Muscle layer of duodenum (tissue), 2 donors: ENCODE measurements around the gene RAP1GAP.

Experiments used
- H3K27ac ChIP-seq: one replicate; pipeline ENCODE4 v1.7.0; 2013; ENCODE audit warnings: mild to moderate bottlenecking, low read length
- H3K27me3 ChIP-seq: one replicate; pipeline ENCODE4 v1.7.0; 2013; ENCODE audit warnings: low read depth, mild to moderate bottlenecking, control low read depth, low read length
- H3K36me3 ChIP-seq, 2 donors: one replicate each; pipeline ENCODE4 v1.7.0; 2013; ENCODE audit warnings: low read length in 2 of 2, control low read depth in 1 of 2, mild to moderate bottlenecking in 1 of 2; ENCODE audit not compliant: insufficient read depth in 2 of 2, control insufficient read depth in 1 of 2
- H3K4me1 ChIP-seq, 2 donors: one replicate each; pipeline ENCODE4 v1.7.0; 2013; ENCODE audit warnings: low read length in 2 of 2, mild to moderate bottlenecking in 2 of 2, control low read depth in 1 of 2, moderate library complexity in 1 of 2; ENCODE audit not compliant: insufficient read depth in 2 of 2, control insufficient read depth in 1 of 2
- H3K4me3 ChIP-seq, 2 donors: one replicate each; pipeline ENCODE4 v1.7.0; 2013; ENCODE audit warnings: low read length in 2 of 2, low read depth in 1 of 2, mild to moderate bottlenecking in 1 of 2
- H3K9me3 ChIP-seq, 2 donors: one replicate each; pipeline ENCODE4 v1.7.0; 2013; ENCODE audit warnings: low read length in 2 of 2, control low read depth in 1 of 2, mild to moderate bottlenecking in 1 of 2; ENCODE audit not compliant: control insufficient read depth in 1 of 2
- donor health status: healthy.

RAP1GAP gene

DNA sequence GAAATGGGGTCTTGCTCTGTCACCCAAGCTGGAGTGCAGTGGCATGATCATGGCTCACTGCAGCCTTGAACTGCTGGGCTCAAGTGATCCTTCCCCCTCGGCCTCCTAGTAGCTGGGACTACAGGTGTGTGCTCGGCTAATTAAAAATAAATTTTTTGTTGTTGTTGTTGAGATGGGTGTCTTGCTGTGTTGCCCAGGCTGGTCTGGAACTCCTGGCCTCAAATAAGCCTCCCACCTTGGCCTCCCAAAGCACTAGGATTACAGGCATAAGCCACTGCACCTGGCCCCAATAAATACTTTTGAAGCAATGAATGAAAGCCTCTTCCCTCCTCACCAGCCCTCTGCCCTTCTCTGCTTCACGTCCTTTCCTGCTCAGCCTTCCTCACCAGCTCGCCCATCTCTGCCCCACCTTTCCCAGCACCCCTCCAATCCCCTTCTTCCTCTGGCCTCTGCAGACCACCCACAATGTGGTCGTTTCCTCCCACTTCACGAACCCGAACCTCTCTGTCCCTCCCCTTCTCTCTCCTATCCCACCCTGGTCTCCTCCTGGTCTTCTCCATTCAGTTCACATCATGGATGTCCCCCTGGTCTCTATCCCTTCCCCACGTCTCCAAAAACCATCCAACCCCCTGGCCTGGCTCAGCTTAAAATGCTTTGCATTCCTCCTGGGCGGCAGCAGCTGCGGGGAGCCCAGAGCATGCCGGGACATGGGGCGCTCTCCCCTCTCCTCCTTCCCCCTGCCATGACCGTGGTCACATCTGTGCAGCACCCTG is 38.4 kb downstream of the RAP1GAP start:
- no peaks in the 10 kb centered on the region for H3K27me3 ChIP-seq
- no peak overlapping the region for H3K4me3 ChIP-seq
- no peaks in the 10 kb centered on the region for H3K4me1 ChIP-seq
- no peaks in the 10 kb centered on the region for H3K9me3 ChIP-seq
- no peaks in the 10 kb centered on the region for H3K36me3 ChIP-seq
- H3K27ac ChIP-seq, result no peak overlapping the region

DNA sequence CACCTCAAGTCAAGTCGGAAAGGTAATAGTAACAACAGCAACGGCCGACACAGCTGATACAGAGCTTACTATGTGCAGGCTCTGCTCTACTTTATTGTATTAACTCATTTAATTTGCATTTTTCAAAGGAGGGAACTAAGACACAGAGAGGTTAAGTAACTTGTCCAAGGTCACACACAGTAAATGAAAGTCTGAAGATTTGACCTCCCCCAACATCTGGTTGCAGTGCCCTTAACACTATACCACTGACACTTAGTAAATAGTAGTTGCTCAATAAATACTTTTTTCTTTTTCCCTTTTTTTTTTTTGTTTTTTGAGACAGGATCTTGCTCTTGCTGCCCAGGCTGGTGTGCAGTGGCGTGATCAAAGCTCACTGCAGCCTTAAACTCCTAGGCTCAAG is 39.2 kb downstream of the RAP1GAP start:
- Histone ChIP-seq H3K4me1 (no peaks in the 10 kb centered on the region), H3K4me3 (no peak overlapping the region), H3K27ac (no peak overlapping the region), H3K36me3 (no peaks in the 10 kb centered on the region), H3K27me3 (no peaks in the 10 kb centered on the region), H3K9me3 (no peaks in the 10 kb centered on the region)

DNA sequence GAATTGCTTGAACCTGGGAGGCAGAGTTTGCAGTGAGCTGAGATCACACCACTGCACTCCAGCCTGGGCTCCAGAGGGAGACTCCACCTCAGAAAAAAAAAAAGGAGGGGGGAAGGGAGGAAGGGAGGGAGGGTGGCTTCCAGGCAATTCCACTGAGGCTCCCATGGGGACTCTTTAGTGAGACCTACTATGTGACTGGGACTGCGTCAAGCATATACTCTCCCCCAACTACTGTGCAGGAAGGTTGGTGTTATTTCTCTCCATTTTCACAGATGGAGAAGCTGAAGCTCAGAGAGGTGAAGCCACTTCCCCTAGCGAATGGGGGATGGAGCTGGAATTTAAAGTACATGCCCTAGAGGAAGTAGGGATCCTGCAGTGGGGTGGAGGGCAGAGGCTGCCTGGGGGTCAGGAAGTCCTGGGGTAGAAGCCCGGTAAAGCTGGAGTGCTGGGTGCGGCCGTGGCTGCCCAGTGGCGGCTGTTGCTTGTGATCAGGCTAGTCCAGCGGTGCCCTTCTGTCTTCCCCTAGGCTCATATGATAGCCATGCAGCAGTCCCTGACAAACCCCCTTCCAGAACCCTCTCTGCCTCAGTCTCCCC is 40.3 kb downstream of the RAP1GAP start:
- H3K36me3 ChIP-seq, result no peaks in the 10 kb centered on the region
- no peaks in the 10 kb centered on the region for H3K27me3 ChIP-seq
- no peaks in the 10 kb centered on the region for H3K4me1 ChIP-seq

DNA sequence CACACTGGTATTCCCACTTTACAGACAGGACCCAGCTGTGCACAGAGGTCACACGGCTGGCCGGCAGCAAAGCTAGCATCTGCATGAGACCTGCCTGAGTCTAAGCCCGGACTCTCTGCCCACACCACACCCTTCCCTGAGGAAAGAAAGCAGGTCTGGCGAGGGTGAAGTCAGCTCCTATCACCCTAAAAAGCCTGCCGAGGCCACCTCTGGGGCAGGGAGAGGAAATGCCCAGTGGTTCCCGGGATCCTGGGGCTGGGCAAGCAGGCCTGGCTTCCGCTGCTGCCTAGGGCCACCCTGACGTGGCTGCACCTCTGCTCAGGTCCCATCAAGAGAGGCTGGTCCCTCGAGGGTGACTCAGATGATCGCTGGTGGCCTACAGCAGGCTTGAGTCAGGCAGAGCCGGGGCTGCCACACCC is 42.2 kb downstream of the RAP1GAP start:
- H3K4me3 ChIP-seq, result no peak overlapping the region
- no peak overlapping the region for H3K27ac ChIP-seq
- no peaks in the 10 kb centered on the region for H3K36me3 ChIP-seq
- H3K9me3 ChIP-seq, result no peaks in the 10 kb centered on the region
- no peaks in the 10 kb centered on the region for H3K27me3 ChIP-seq
- H3K4me1 ChIP-seq, result peaks cover 0 to 3% of the 10 kb centered on the region in 2 donors

More for the DNA sequence above, 40.3 kb downstream of the RAP1GAP start:
- Histone ChIP-seq H3K9me3 (no peaks in the 10 kb centered on the region), H3K4me3 (no peak overlapping the region), H3K27ac (no peak overlapping the region)

DNA sequence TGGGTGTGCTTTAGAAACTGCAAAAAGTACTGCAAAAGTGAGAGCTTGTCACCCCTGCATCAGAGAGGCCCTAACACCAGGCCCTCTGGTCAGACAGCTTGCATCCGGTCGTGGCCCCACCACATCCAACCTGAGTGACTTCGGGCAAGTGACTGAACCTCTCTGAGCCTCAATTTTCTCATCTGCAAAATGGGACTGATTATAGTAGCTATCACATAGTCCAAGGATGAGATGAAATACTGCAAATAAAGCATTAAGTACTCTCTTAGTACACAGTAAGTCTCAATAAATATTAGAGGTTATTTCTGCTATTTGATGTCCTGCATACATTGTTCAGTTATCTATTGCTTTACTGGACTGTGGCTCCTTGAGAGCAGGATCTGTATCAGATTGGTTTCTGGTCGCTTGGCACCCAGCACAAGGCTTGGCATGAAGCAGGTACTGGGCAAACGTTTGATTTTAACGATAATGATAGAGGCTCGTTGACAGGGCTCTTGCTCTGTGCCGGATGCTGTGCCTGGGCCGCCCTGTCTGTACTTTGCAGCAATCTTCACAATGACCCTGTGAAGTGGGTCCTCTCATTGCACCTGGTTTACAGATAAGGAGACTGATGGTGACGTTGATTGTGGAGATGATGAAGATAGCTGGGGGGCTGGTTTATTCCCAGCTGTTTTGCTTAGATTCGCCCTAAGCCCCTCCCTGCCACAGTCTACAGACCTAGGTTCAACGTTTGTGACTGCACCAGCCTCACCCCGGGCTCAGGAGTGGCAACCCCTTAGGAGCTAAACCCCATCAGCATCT is 43.6 kb downstream of the RAP1GAP start:
- Histone ChIP-seq H3K27ac (no peak overlapping the region), H3K36me3 (no peaks in the 10 kb centered on the region), H3K27me3 (peaks cover 10% of the 10 kb centered on the region), H3K4me1 (peaks cover 0 to 3% of the 10 kb centered on the region in 2 donors), H3K9me3 (no peaks in the 10 kb centered on the region), H3K4me3 (no peak overlapping the region)

DNA sequence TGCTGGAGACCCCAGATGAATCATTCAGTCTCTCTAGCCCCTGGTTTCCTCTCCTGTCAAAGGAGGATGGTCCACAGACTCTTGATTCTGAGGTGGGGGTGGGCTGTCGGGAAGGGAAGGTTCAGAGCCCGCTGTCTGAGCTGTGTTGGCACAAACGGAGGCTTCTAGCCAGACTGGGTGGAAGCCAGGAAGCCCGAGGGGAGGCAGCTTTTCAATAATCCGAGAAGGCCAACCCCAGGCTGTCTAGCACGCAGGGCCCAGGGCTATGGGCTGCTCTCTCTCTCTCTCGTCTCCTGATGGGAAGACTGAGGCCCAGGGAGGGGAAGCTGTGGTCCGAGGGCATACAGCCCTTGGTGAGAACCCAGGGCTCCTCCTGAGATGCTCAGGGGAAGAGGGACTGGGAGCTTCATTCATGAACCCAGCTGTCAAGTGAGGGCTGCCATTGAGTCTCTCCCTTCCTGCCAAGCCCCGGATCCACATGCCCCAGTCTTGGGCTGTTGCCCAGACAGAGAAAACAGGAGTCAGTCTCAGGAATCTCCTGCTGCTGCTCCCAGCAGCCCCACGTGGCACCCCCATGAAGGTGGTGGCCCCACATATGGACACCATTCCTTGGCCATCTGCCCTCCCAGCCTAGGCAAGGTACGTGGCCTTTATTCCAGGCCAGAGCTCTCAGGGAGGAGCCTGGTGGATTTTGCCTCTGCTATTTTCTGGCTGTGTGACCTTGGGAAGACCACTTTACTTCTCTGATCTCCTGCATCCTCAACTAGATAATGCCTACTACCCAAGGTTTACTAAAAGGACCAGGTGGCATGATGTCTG is 44.4 kb downstream of the RAP1GAP start:
- peaks cover 0 to 3% of the 10 kb centered on the region in 2 donors for H3K4me1 ChIP-seq
- H3K27ac ChIP-seq, result no peak overlapping the region
- no peaks in the 10 kb centered on the region for H3K36me3 ChIP-seq
- H3K9me3 ChIP-seq, result no peaks in the 10 kb centered on the region
- peaks cover 11% of the 10 kb centered on the region for H3K27me3 ChIP-seq
- no peak overlapping the region for H3K4me3 ChIP-seq

DNA sequence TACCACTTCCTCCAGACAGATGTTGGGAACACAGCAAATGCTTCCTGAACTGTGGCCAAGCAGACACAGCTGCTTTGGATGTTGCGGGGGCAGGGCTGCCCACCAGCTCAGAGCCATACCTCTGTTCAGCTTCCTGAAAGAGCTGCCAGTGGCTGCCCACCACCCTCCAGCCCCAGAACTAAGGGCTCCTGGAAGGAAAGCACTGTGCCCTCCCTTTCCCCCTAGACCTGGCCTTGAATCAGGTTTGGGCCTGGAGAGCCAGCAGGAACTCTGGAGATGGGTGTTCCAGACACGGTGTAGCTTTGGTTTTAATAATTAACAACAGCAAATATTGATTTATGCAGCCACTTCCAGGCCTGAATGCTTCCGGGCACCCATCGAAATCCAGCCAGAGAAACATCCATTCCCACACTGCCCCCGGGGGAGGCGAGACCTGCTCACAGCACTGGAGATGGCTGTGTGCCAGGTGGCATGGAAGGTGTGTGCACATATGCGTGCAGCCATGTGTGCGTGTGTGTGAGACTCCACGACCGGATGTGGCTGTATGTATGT is 45.7 kb downstream of the RAP1GAP start:
- Histone ChIP-seq H3K27ac (peak overlapping the region; percentile 43), H3K4me1 (peaks cover 0 to 3% of the 10 kb centered on the region in 2 donors), H3K9me3 (no peaks in the 10 kb centered on the region), H3K27me3 (peaks cover 11% of the 10 kb centered on the region), H3K36me3 (no peaks in the 10 kb centered on the region), H3K4me3 (no peak overlapping the region)

DNA sequence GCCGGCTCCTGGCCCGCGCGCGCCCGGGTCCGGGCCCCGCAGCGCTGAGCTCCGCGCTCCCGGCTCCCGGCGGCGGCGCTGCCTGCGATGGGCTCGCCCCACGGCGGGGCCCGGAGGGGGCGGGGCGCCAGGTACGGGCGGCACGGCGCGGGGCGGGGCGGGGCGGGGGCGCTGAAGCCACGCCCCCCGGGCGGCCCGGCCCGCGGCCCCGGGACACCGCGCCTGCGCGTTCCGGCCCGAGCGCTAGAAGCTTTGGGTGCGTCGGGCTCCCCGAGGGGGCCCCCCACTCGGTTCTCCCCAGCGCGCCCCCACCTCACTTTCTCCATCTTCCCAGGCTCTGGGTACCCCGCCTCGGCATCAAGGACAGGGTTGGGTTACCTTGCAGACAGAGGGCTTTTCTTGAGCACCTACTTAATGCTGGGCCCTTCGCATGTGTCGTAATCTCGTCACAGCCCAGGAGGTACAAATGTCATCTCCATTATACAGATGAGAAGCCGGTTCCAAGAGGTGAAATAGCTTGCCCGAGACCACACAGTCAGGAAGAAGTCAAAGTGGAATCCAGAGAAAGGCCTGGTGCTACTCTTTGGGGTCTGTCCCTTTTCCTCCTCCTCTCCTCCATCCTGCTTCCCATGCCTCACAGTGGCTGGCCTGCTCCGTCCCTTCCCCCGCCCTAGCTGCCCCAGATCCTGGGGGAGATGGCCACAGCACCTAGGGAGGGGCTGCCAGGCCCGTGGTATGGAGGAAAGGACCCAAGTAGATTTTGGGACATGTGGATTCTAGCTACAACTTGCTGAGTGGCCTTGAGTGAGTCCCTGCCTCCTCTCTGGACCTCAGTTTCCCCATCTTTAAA is 46.5 kb downstream of the RAP1GAP start:
- Histone ChIP-seq H3K36me3 (no peaks in the 10 kb centered on the region), H3K27ac (peak overlapping the region; percentile 43), H3K9me3 (no peaks in the 10 kb centered on the region), H3K4me1 (peaks cover 0 to 3% of the 10 kb centered on the region in 2 donors), H3K4me3 (no peak overlapping the region), H3K27me3 (peaks cover 11% of the 10 kb centered on the region)

DNA sequence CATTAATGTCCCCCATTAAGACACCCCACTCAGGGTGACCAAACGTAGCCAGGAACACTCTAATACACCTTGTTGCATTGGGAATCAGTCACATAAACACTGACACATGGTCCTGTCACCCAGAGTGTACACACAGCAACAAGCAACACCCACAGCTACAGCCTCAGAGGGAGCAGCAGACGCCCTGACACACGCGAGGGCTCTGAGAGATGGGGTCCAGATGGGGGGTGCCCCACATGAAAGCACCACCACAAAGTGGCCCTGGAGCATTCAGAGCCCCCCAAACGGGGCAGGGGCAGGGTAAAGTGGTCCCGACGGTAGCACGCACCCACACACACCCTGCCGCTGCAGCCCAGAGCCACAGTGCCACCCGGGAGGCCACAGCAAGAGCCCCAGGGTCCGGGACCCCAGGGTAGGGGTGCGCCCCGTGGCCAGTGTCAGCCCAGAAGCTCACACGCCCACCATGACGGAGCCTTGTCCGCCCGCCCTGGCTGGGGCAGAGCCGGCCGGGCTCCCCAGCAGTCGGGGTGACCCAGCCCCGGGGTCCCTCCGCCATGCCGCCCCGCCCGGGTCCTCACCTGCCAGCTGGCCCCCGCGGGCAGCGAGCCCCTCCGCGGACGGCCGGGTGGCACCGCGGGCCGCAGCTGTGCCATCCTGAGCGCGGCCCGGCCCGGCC is 47.3 kb downstream of the RAP1GAP start:
- Histone ChIP-seq H3K9me3 (no peaks in the 10 kb centered on the region), H3K36me3 (no peaks in the 10 kb centered on the region), H3K4me3 (no peak overlapping the region), H3K4me1 (peaks cover 0 to 3% of the 10 kb centered on the region in 2 donors), H3K27me3 (peaks cover 11% of the 10 kb centered on the region), H3K27ac (no peak overlapping the region)

DNA sequence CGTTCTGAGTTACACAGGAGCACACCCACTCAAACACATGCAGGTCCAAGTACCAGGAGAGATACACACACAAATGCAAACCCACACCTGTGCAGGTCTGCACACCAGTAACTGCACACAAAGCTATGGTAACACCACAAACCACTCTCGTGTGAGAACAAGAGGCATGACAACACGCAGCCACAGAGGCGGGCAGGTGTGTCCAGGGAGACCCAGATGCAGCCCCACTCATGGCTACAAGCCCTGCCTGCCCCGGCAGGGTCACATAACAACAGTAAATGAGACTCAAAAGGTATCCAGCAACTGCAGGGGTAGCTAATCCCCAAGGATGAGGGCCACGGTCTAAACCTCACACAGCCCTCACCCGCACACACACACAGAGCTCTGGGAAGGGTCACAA is 48.1 kb downstream of the RAP1GAP start:
- H3K4me1 ChIP-seq, result peaks cover 0 to 3% of the 10 kb centered on the region in 2 donors
- H3K27me3 ChIP-seq, result peaks cover 11% of the 10 kb centered on the region
- H3K9me3 ChIP-seq, result no peaks in the 10 kb centered on the region
- H3K27ac ChIP-seq, result no peak overlapping the region
- H3K36me3 ChIP-seq, result no peaks in the 10 kb centered on the region
- no peak overlapping the region for H3K4me3 ChIP-seq
